Measurements from ENCODE around the gene HTD2. TPM values are rescaled to one million over a fixed set of nuclear protein-coding genes. Genes with fewer than 3 reads are reported as not detected.

Gene HTD2
- total RNA-seq, 1 donor from 2014 or later, result 7.7 TPM

- Mint-ChIP-seq H3K9me3 (ENCODE audit: unreplicated experiment) (peaks cover 19% of the 10 kb centered on the region), H3K4me1 (ENCODE audit: low read depth, unreplicated experiment) (peaks cover 8% of the 10 kb centered on the region), H3K4me3 (ENCODE audit: unreplicated experiment) (no peak overlapping the region), H3K36me3 (ENCODE audit: low read depth, unreplicated experiment) (peaks cover 7% of the 10 kb centered on the region), H3K27ac (ENCODE audit: unreplicated experiment) (no peak overlapping the region), H3K27me3 (ENCODE audit: low read depth, unreplicated experiment) (peaks cover 3% of the 10 kb centered on the region)
- H2AFZ ChIP-seq (ENCODE audit: low read depth, low read length), result no peak overlapping the region
- peaks cover 12% of the 10 kb centered on the region for H3K4me1 ChIP-seq (ENCODE audit: insufficient read depth, low read length)
- no peak for TF ChIP-seq CTCF (IDR thresholded peaks at IDR 0.05; ENCODE audit: insufficient read depth, low read depth, low read length)
- no peak for TF ChIP-seq EZH2 (IDR thresholded peaks at IDR 0.05; ENCODE audit: insufficient read depth, low read length)
- H4K20me1 ChIP-seq (ENCODE audit: insufficient read depth, low read length), result no peaks in the 10 kb centered on the region
- H3K4me2 ChIP-seq (ENCODE audit: low read length), result no peak overlapping the region
- H3K79me2 ChIP-seq (ENCODE audit: insufficient read depth, low read length), result no peaks in the 10 kb centered on the region
- no peaks in the 10 kb centered on the region for H3K27me3 ChIP-seq (ENCODE audit: insufficient read depth, low read length)
- no peak overlapping the region for H3K4me3 ChIP-seq (ENCODE audit: insufficient read depth, low read depth, low read length)
- H3K9ac ChIP-seq (ENCODE audit: low read length), result no peak overlapping the region
- H3K9me3 ChIP-seq (ENCODE audit: insufficient read depth, low read depth, low read length), result no peaks in the 10 kb centered on the region
- no peak overlapping the region for H3K27ac ChIP-seq (ENCODE audit: low read depth, low read length)
- DNase-seq (ENCODE audit: low read depth), result peak; percentile 25
- peak; percentile 68 for FAIRE-seq
- no peaks in the 10 kb centered on the region for H3K36me3 ChIP-seq (ENCODE audit: insufficient read depth, low read length)
Measured at GRCh38 chr3:58274027-58274614, 32.2 kb upstream of the HTD2 start.

- H3K27ac ChIP-seq (ENCODE audit: low read depth, low read length), result no peak overlapping the region
- no peaks in the 10 kb centered on the region for H3K4me1 Mint-ChIP-seq (ENCODE audit: low read depth, unreplicated experiment)
- H3K27me3 Mint-ChIP-seq (ENCODE audit: low read depth, unreplicated experiment), result peaks cover 3% of the 10 kb centered on the region
- peaks cover 19% of the 10 kb centered on the region for H3K9me3 Mint-ChIP-seq (ENCODE audit: unreplicated experiment)
- FAIRE-seq (no peak), DNase-seq (ENCODE audit: low read depth) (no peak)
- no peak overlapping the region for H3K4me3 ChIP-seq (ENCODE audit: insufficient read depth, low read depth, low read length)
- H3K36me3 ChIP-seq (ENCODE audit: insufficient read depth, low read length), result peaks cover 3% of the 10 kb centered on the region
- no peak overlapping the region for H3K27ac Mint-ChIP-seq (ENCODE audit: unreplicated experiment)
- no peaks in the 10 kb centered on the region for H4K20me1 ChIP-seq (ENCODE audit: insufficient read depth, low read length)
- no peaks in the 10 kb centered on the region for H3K27me3 ChIP-seq (ENCODE audit: insufficient read depth, low read length)
- H2AFZ ChIP-seq (ENCODE audit: low read depth, low read length), result no peak overlapping the region
- H3K9ac ChIP-seq (ENCODE audit: low read length), result no peak overlapping the region
- TF ChIP-seq CTCF (IDR thresholded peaks at IDR 0.05; ENCODE audit: insufficient read depth, low read depth, low read length), result no peak
- no peak for TF ChIP-seq EZH2 (IDR thresholded peaks at IDR 0.05; ENCODE audit: insufficient read depth, low read length)
- H3K4me2 ChIP-seq (ENCODE audit: low read length), result no peak overlapping the region
- no peaks in the 10 kb centered on the region for H3K79me2 ChIP-seq (ENCODE audit: insufficient read depth, low read length)
- H3K9me3 ChIP-seq (ENCODE audit: insufficient read depth, low read depth, low read length), result no peaks in the 10 kb centered on the region
- no peaks in the 10 kb centered on the region for H3K4me1 ChIP-seq (ENCODE audit: insufficient read depth, low read length)
- H3K36me3 Mint-ChIP-seq (ENCODE audit: low read depth, unreplicated experiment), result peaks cover 4% of the 10 kb centered on the region
- no peak overlapping the region for H3K4me3 Mint-ChIP-seq (ENCODE audit: unreplicated experiment)
Measured at GRCh38 chr3:58281069-58281468, 25.3 kb upstream of the HTD2 start.

- Mint-ChIP-seq H3K27ac (ENCODE audit: unreplicated experiment) (no peak overlapping the region), H3K9me3 (ENCODE audit: unreplicated experiment) (no peaks in the 10 kb centered on the region), H3K4me3 (ENCODE audit: unreplicated experiment) (no peak overlapping the region), H3K4me1 (ENCODE audit: low read depth, unreplicated experiment) (no peaks in the 10 kb centered on the region), H3K36me3 (ENCODE audit: low read depth, unreplicated experiment) (peaks cover 3% of the 10 kb centered on the region), H3K27me3 (ENCODE audit: low read depth, unreplicated experiment) (no peaks in the 10 kb centered on the region)
- Histone ChIP-seq H3K4me1 (ENCODE audit: insufficient read depth, low read length) (no peaks in the 10 kb centered on the region), H3K4me3 (ENCODE audit: insufficient read depth, low read depth, low read length) (no peak overlapping the region), H3K79me2 (ENCODE audit: insufficient read depth, low read length) (no peaks in the 10 kb centered on the region), H3K36me3 (ENCODE audit: insufficient read depth, low read length) (peaks cover 3% of the 10 kb centered on the region), H3K27ac (ENCODE audit: low read depth, low read length) (no peak overlapping the region), H4K20me1 (ENCODE audit: insufficient read depth, low read length) (no peaks in the 10 kb centered on the region), H2AFZ (ENCODE audit: low read depth, low read length) (no peak overlapping the region), H3K4me2 (ENCODE audit: low read length) (no peak overlapping the region), H3K9me3 (ENCODE audit: insufficient read depth, low read depth, low read length) (no peaks in the 10 kb centered on the region), H3K27me3 (ENCODE audit: insufficient read depth, low read length) (no peaks in the 10 kb centered on the region), H3K9ac (ENCODE audit: low read length) (no peak overlapping the region)
- TF ChIP-seq CTCF (IDR thresholded peaks at IDR 0.05; ENCODE audit: insufficient read depth, low read depth, low read length) (no peak), EZH2 (IDR thresholded peaks at IDR 0.05; ENCODE audit: insufficient read depth, low read length) (no peak)
- DNase-seq (ENCODE audit: low read depth) (no peak), FAIRE-seq (no peak)
Measured at GRCh38 chr3:58285334-58285733, 21.0 kb upstream of the HTD2 start.

Data from astrocyte (in vitro differentiated cells and primary cell).